Measurements from ENCODE around the gene CHMP4A.
"Not testable (repeated sequence)": the region's sequence is repeated elsewhere in the genome, so short reads cannot be mapped to it uniquely, and the experiment has no call there.

Gene CHMP4A

DNA sequence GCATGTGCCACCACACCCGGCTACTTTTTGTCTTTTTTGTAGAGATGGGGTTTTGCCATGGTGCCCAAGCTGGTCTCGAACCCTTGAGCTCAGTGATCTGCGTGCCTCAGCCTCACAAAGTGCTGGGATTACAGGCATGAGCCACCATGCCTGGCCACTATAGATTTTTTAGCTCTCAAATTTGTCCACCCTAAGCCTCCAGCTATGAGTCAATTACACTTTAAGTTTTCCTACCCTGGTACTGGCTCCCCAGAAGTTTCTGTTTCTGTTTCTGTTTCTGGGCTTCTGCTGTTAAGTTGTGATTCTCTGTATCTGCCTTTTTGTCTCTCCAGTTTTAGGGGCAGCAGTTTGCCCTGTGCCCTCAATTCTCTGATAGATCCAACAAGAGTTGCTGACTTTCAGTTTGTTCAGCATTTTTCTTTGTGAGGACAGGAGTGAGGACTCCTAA is 33.5 kb upstream of the CHMP4A start:
- DNase-seq: no peak

DNA sequence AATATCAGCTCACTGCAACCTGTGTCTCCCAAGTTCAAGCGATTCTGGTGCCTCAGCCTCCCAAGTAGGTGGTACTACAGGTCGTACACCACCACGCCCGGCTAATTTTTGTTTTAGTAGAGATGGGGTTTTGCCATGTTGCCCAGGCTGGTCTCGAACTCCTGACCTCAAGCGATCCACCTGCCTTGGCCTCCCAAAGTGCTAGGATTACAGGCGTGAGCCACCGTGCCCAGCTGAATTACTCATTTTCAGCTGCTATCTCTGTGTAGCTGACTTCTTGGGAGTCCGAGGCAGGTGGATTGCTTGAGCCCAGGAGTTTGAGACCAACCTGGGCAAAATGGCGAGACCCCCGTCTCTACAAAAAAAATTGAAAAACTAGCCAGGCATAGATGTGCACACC is 32.1 kb upstream of the CHMP4A start:
- not testable (repeated sequence) for DNase-seq

DNA sequence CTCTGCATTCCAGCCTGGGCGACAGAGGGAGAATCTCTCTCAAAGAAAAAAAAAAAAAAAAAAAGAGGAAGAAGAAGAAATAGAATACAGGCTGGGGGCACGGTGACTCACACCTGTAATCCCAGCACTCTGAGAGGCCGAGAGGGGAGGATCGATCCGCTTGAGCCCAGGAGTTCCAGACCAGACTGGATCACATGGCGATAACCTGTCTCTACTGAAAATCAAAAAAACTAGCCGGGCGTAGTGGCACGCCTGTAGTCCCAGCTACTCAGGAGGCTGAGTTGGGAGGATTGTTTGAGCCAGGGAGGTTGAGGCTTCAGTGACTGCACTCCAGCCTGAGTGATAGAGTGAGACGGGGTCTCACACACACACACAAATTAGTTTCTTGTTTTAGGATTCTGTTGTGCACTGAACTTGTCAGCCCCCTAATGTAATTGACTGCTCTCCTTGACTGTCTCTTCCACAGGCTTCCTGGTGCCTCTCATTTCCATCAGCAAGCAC is 30.1 kb upstream of the CHMP4A start:
- no peak for DNase-seq

DNA sequence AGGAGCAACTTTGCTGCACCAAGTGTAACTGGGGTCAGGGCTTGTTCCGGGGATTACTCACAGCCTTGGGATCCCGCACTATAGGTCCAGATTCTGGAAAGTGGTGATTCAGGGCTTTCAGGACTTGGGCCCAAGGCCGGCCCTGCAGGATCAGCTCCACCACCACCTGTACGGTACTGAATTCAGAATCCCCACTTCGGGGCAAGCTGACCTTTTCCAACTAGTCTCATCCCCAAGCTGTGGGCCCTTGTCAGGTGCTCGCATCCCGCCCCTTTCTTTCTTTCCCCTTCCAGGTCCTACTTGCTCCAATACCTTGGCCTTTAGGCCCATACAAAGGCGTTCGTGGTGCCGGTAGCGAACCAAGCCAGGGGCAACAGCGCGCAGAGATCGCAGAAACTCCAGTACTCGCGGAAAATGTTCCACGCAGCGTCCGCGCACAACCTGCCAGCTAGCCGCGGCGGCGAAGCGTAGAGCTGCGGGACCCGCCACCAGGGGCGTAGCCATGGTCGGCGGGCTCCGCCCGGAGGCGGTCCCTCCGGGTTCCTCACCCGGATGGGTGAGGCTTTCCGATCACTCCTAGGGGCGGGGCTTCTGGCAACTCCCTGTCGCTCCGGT is 28.6 kb upstream of the CHMP4A start:
- DNase-seq: peak; percentile 99

DNA sequence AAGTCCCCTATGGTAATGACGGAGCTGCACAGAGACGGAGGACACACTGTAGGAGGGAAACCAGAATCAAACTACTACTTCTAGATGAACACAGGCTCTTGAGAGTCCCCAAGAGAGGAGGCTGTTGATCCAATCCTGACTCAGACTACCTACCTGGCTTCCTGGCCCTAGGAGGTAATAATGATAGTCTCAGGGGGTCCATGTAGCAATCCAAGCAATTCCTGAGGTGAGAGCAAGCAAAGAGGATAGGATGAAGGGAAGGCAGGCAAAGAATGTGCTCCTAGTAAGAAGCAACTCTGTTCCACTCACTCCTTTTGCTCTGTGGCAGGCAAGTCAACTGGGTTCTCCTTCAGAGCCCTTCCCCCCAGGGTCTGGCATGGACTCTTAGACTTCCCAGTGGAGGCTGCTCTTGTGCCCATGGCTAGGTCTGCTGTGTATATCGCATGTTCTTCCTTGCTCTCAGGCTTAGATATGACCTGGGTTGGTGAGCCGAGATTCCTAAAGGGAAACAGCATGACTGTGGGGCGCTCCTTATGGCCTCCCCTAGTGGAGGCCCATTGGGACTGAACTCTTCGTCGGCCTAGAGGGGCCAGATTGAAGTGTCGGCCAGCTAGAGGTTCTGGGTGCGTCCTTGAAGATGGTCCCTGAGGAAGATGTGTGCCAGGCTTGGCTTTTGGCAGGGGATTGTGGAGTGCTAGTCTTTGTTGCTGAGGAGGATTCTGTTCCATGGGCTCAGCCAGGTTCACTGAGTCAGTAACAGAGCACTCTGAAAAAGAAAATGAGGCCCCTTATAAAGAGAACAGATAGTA is 27.0 kb upstream of the CHMP4A start:
- DNase-seq: no peak

DNA sequence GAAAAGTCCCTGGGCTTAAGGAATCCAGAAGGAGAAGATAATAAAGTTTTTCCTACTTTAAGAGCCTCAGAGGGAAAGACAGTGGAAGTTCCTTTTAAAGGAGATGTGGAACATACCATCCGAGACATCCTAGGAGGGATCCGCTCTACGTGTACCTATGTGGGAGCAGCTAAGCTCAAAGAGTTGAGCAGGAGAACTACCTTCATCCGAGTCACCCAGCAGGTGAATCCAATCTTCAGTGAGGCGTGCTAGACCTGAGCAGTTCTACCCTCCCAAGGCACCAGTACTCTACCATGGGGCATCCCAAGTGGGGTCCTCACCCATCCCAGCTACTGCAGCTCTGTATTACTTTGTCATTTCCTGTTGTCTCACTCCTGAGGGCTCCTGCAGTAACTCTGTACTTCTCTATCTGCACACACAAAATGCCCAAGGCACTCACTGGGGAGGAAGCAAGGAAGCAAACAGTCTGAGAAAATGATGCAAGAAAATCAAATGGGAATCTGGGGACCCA is 25.3 kb upstream of the CHMP4A start:
- no peak for DNase-seq

DNA sequence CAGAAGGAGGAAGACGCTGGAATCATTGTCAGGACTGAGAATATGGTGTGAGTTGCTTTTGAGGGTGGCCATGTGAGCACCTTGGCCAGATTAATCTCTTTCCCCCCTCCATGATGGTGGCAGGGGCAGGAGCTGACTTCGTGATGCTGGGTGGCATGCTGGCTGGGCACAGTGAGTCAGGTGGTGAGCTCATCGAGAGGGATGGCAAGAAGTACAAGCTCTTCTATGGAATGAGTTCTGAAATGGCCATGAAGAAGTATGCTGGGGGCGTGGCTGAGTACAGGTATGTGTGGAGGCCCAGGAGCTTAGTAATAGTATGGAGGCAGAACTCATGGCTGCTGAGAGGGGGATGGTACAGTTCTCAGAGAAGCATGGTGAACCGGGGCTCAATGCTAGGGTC is 24.8 kb upstream of the CHMP4A start:
- no peak for DNase-seq

DNA sequence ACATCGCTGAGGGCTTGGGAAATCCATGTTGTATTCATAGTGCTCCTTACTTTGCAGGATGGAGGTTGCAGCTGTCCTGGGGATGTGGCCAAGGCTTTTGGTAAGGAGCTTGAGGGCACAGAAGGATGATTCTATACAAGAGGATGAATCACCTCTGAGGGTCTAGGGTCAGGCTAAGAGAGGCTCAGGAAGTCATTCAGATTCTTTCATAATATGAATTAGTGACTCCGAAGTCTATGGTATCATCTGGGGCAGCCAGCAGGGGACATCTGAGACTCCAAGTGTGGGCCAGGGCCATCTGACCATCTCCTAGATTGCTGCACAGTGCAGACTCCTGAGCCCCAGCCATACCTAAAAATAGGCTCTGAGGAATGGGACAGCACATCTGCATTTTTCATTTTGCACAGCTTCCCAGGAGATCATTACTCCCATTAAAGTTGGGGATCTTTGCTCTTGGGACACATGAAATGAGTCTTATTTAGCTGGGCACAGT is 24.2 kb upstream of the CHMP4A start:
- no peak for DNase-seq

DNA sequence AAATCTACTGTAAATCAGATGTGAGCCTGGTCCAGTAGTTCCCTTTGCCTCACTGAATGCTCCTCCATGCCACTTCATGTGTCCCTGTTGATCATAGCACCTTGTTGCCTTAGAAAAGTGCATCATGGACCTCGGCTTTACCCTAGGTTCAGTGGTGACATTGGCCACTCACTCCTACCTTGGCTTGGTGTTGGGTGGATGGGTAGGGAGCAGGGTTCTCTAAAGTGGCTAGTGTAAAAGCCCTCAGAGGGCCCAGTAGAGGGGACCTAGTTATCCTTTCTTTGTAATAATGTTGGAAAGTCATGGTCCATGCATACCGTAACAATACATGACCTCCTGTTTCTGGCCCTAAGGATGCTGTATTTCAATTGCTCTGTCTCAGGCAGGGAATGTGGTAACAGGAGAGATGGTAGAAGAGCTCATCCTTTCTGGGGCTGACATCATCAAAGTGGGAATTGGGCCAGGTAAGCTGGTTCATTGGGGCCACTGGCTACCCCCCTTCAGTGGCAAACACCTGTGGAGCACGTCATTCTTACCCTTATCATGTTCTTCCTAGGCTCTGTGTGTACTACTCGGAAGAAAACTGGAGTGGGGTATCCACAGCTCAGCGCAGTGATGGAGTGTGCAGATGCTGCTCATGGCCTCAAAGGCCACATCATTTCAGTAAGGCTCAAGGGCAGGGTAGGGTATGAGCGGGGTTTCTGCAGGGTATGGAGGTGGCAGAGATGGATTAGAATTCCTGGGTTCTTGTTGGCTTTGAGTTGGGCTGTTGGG is 23.6 kb upstream of the CHMP4A start:
- no peak for DNase-seq

DNA sequence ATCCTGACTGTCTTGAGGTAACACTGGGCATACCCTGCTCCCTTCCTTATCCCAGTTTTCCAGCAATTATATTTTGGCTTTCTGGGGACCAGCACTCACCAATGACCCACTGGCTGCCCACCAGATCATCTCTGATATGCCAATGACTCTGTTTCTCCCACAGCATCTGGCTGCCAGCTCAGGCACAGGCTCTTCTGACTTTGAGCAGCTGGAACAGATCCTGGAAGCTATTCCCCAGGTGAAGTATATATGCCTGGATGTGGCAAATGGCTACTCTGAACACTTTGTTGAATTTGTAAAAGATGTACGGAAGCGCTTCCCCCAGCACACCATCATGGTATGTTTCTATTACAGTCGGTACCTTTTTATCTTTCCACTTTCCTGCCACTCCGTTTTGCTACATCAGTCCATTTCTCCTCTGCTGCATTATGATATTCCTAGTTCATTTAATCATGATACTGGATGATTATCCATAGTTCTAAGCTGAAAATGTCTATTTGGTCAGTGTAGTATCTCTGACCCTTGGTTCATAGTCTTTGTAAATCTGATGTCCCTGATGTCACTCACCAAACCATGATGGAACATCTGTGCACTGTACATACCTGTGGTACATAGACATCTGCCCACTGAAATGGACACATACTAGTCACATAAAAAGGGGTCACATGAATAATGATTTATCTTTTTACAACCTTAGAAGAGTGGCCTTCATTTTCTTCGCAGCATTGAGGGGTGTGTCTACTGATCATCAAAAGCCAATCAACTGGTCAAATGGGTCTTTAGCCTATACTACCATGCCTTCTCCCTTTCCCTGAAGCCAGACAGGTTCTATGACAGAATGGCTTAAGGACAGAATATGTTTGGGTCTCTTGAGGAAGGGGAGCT is 22.8 kb upstream of the CHMP4A start:
- DNase-seq: no peak

DNA sequence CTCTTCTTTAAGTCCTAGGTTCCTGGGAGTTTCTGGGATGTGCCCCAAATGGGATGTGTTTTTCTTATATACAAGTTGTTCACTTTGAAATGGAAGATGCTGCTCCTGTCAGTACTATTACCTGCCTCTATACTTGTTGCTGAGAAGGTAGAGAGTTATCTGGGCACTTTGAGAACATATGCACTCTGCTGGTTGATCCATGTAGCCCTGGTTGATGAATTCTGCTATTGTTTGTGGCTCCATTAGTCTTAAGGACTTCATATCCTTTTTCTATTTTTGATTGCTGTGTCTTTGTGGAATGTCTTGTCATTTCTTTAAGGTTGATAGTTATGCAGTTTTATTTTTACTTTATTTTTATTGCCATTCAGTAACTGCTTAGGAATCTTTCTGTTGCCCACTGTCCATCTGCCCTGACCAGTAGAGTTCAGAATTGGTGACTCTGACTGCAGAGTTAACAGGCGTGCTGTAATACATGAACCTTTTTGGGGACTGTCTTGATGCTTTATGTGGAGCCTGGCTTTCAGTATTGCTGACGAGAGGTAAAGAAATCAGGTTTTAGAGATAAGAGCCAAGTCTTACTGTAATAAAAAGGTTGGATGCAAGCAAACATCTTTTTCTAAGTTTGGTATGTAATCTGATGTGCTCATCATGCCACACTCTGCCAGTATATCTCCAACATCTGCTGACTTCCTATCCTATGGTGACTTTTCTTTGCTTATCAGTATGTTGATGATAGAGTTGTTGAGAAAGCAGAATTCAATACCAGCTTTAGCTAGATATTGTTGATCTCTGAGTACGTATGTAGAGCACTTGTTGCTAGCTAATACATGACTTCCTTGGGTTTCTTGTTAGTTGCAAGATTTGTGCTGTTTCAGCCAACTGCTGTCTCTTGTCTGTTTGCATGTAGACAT is 21.1 kb upstream of the CHMP4A start:
- no peak for DNase-seq

DNA sequence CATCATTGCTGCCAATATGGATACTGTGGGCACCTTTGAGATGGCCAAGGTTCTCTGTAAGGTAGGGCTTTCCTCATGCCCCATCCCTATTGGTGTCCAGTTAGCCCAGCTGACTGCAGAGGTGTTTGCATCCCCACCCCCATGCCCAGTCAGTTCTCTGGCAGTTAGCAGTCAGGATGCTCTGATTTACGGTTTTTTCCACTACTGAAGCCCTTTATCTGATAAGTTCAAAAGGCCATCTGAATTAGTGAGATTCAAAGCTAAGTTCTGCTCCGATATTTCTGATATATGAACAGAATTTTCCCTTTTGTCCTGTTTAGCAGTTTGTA is 20.2 kb upstream of the CHMP4A start:
- no peak for DNase-seq

DNA sequence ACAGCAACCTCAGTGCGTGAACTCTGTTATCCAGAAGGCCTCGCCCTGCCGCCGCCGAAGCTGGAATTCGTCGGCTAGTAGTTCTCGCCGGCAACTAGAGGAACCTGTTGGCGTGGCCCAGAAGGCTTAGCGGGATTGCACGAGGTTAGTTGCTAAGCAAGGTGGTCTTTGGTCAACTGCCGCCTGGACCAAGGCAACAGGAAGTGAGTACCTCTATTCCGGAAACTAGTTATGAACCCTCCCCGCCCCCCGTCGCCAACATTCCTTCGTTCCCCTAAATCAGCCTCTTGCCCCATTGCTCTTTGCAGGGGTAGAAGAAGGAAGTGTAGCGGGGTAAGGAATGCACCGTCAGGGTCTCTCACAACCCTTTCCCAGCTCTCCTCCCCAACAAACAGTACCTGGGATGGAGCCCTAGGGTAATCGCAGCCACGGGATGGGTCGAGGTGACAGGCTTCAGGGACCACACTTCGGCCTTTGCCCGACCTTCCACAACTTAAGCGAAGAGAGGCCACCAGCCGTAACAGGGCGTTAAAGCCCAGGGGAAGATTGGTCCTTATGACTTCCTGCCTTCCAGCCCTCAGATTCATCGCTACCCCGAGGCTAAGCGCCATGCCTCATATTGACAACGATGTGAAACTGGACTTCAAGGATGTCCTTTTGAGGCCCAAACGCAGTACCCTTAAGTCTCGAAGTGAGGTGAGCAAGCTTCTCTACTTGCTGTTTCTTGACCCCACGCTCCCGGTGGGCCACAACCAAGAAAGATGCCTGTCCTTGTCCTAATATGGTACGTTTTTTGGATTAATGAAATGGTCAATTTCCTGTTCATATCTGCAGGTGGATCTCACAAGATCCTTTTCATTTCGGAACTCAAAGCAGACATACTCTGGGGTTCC is 19.6 kb upstream of the CHMP4A start, which contains the start of gene GMPR2:
Gene GMPR2 (plus strand): TSS at position 285 of the 893 bp plus-strand sequence. CDS start 325 bp downstream, at position 610.
- no peak for DNase-seq

DNA sequence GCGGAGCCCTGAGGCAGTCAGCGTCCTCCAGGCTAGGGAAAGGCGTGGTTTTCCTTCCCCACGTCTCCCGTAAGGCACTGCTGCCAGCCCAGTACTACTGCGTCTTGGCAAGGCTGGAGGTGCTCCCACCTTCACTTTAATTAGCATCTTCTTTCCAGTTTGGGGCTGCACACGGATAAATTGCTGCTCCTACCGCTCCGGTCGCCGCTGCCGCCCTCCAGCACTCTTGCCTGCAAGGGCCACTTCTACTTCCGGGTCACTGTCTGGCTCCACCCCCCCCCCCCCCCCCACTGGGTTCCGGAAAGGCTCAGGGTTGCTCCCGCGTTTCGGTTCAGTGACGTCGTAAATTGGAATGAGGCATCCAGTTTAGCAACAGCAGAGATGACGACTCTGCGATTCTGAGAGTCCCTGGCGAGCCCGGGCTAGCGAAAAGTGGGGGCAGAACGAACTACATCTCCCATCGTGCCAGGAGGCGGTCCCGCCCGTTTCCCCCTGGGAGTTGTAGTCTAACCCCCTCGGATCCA is 18.9 kb upstream of the CHMP4A start, which contains the start of gene NEDD8:
Gene NEDD8 (minus strand): TSS at position 247 of the 524 bp plus-strand sequence. CDS start 100 bp downstream, at position 147.
- peak; percentile 92 for DNase-seq

DNA sequence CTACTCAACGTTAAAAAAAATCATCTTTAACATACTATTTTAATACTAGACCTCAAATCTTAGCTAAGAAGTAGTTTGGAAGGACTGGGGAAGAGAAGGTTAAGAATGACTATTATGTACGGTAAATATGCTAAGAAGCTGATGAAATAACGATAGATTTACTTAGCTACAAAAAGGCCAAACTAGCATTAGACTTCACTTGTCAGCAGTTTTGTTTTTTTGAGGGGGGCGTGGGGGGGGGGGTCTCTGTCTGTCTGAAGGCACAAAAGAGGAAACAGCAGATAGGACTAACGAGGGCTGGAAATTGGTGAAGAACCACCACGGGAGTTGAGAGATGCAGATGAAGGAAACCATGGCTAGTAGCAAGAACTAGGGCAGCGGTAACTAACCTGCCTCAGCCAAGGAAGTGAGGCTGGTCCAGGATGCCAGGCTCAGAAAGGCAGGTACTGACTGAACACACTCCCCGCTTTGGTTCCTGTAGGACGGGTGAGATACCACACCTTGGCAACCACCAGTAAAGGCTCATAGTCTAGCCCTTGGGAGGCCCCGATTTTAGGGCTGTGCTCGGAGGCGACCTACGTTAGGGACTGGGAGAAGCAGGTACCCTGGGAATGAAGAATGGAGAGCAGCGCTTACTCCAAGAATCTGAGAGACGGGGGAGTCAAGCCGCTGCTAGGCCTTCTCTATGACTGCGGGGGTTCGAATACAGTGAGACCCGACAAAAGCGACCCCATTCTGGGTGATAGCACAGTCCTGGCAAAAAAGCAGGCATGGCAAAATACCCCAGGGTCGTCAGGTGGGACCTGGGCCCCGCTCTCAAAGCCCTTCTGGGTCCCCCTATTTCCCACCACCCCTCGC is 18.2 kb upstream of the CHMP4A start:
- DNase-seq: no peak

DNA sequence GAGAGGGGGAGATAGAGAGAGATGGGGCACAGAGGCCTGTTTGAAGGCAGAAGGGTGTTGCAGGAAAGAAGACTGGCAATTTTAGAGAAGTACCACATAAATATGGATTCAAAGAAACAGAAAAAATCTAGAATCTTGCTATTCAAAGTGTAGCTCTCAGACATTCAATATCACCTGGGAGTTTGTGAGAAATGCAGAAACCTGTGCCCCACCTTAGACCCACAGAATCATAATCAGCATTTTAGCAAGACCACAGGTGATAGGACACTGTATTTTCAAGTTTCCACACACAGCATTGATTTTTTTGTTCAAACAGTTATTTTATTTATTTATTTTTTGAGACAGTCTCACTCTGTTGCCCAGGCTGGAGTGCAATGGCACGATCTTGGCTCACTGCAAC is 15.6 kb upstream of the CHMP4A start:
- DNase-seq: no peak

DNA sequence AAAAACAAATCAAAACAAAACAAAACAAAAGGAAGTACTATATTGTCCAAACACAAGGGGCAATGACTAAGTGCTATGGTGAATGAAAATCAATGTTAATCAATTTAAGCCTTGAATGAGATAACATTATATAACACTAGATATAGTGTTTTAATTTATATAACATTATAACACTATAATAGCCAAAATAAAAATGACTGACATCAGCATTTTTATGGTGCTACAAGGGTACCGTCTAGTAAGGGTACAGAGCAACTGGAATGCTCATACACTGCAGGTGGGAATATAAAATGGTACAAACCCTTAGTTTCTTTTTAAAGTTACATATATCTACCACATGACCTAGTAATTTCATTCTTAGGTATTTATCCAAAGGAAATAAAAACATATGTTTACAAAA is 13.2 kb upstream of the CHMP4A start:
- no peak for DNase-seq

DNA sequence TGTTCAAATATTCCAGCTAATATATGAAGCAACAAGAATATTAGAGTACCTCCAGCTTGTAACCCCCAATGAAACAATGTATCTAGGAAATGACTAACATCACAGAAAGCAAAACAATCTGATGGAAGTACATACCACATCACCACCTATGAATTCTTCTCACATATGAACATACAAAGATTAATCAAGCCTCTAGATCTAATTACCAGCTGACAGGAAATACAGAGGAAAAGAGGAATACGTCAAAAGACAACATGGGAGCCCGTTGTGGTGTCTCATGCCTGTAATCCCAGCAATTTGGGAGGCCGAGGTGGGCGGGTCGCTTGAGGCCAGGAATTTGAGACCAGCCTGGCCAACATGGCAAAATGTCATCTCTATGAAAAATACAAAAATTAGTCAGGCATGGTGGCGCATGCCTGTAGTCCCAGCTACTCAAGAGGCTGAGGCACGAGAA is 11.4 kb upstream of the CHMP4A start:
- no peak for DNase-seq

Measured in KG1 (cell line).